Neural cell (in vitro differentiated cells): ENCODE measurements around the gene RFT1.

ENCODE experiments used
- EP300 ChIP-seq: fragments of 450-650 bp; conservative IDR thresholded peaks from 2 replicates; pipeline ENCODE4 v1.6.1; 2014; ENCODE audit warnings: antibody characterized with exemption, mild to moderate bottlenecking, moderate library complexity; ENCODE audit not compliant: poor library complexity, severe bottlenecking
- EZH2 ChIP-seq: fragments of 200-600, 300-800 bp; shearing (Covaris generic), sonication (generic); IDR thresholded peaks from 2 replicates; pipeline ENCODE4 v1.6.1; 2014; ENCODE audit warnings: antibody characterized with exemption, low read length, borderline replicate concordance, mild to moderate bottlenecking; ENCODE audit not compliant: insufficient read depth, poor library complexity, severe bottlenecking
- POLR2AphosphoS5 ChIP-seq: IDR thresholded peaks from 2 replicates; pipeline ENCODE4 v1.6.1; 2012
- RAD21 ChIP-seq: fragments of 450-650 bp; conservative IDR thresholded peaks from 2 replicates; pipeline ENCODE4 v1.6.1; 2014; ENCODE audit warnings: antibody characterized with exemption, mild to moderate bottlenecking, moderate library complexity
- SMC3 ChIP-seq: fragments of 450-650 bp; conservative IDR thresholded peaks from 2 replicates; pipeline ENCODE4 v1.6.1; 2014; ENCODE audit warnings: antibody characterized with exemption, mild to moderate bottlenecking, moderate library complexity; ENCODE audit not compliant: poor library complexity
- TF ChIP-seq, protein P1 (sequence below): fragments of 450-650 bp; IDR thresholded peaks from 2 replicates; pipeline ENCODE4 v1.5.1; 2014; ENCODE audit warnings: antibody characterized with exemption, mild to moderate bottlenecking, moderate library complexity; ENCODE audit not compliant: poor library complexity, severe bottlenecking
- TF ChIP-seq, protein P2 (sequence below): IDR thresholded peaks from 2 replicates; pipeline ENCODE4 v1.6.1; 2012; ENCODE audit warnings: borderline replicate concordance

DNA sequence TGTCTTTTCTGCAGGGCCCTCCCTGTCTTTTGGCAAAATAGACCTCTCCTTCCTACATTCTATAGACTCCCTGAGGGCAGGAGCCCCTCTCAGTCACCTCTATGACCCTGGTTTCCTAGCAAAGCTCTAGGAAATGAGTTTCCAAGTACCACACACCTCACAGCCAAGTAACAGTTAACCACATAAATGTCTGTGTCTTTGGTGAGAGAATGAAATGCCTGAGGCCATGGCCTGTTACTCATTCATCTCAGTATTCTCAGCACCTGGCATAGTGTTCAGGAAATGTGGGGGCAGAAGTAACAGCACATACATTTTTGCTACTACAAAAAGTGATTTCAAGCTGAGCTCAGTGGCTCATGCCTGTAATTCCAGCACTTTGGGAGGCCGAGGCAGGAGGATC is 21.0 kb downstream of the RFT1 start:
- TF ChIP-seq, protein P1, sequence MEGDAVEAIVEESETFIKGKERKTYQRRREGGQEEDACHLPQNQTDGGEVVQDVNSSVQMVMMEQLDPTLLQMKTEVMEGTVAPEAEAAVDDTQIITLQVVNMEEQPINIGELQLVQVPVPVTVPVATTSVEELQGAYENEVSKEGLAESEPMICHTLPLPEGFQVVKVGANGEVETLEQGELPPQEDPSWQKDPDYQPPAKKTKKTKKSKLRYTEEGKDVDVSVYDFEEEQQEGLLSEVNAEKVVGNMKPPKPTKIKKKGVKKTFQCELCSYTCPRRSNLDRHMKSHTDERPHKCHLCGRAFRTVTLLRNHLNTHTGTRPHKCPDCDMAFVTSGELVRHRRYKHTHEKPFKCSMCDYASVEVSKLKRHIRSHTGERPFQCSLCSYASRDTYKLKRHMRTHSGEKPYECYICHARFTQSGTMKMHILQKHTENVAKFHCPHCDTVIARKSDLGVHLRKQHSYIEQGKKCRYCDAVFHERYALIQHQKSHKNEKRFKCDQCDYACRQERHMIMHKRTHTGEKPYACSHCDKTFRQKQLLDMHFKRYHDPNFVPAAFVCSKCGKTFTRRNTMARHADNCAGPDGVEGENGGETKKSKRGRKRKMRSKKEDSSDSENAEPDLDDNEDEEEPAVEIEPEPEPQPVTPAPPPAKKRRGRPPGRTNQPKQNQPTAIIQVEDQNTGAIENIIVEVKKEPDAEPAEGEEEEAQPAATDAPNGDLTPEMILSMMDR, result no peak
- TF ChIP-seq POLR2AphosphoS5 (no peak), SMC3 (no peak), EZH2 (no peak), EP300 (no peak), RAD21 (no peak)
- TF ChIP-seq, protein P2, sequence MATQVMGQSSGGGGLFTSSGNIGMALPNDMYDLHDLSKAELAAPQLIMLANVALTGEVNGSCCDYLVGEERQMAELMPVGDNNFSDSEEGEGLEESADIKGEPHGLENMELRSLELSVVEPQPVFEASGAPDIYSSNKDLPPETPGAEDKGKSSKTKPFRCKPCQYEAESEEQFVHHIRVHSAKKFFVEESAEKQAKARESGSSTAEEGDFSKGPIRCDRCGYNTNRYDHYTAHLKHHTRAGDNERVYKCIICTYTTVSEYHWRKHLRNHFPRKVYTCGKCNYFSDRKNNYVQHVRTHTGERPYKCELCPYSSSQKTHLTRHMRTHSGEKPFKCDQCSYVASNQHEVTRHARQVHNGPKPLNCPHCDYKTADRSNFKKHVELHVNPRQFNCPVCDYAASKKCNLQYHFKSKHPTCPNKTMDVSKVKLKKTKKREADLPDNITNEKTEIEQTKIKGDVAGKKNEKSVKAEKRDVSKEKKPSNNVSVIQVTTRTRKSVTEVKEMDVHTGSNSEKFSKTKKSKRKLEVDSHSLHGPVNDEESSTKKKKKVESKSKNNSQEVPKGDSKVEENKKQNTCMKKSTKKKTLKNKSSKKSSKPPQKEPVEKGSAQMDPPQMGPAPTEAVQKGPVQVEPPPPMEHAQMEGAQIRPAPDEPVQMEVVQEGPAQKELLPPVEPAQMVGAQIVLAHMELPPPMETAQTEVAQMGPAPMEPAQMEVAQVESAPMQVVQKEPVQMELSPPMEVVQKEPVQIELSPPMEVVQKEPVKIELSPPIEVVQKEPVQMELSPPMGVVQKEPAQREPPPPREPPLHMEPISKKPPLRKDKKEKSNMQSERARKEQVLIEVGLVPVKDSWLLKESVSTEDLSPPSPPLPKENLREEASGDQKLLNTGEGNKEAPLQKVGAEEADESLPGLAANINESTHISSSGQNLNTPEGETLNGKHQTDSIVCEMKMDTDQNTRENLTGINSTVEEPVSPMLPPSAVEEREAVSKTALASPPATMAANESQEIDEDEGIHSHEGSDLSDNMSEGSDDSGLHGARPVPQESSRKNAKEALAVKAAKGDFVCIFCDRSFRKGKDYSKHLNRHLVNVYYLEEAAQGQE, result no peak
